Endodermal cell (in vitro differentiated cells): ENCODE data around the gene OGFOD1. TPM values are rescaled to one million over a fixed set of nuclear protein-coding genes. Genes with fewer than 3 reads are reported as not detected.

Experiments used
- DNase-seq: peaks from one replicate; pipeline ENCODE4 v3.0.0-alpha.2; 2017
- H3K27ac ChIP-seq: 2 replicates; pipeline ENCODE4 v1.5.1; 2013; ENCODE audit warnings: mild to moderate bottlenecking, low read depth, low read length, moderate library complexity
- H3K27me3 ChIP-seq: 2 replicates; pipeline ENCODE4 v1.6.1; 2013; ENCODE audit warnings: mild to moderate bottlenecking, low read length, moderate library complexity; ENCODE audit not compliant: insufficient read depth, control insufficient read depth, poor library complexity, severe bottlenecking
- H3K36me3 ChIP-seq: 2 replicates; pipeline ENCODE4 v1.7.0; 2013; ENCODE audit warnings: mild to moderate bottlenecking, low read length, moderate library complexity; ENCODE audit not compliant: control insufficient read depth, insufficient read depth
- H3K4me1 ChIP-seq: one replicate; pipeline ENCODE4 v1.7.0; 2013; ENCODE audit warnings: low read length; ENCODE audit not compliant: control insufficient read depth, insufficient read depth
- H3K4me3 ChIP-seq: 2 replicates; pipeline ENCODE4 v1.5.1; 2013; ENCODE audit warnings: mild to moderate bottlenecking, low read length, moderate library complexity
- H3K9ac ChIP-seq: 2 replicates; pipeline ENCODE4 v1.6.1; 2013; ENCODE audit warnings: mild to moderate bottlenecking, low read length, moderate library complexity; ENCODE audit not compliant: poor library complexity, severe bottlenecking; ENCODE audit errors: extremely low read depth
- H3K9me3 ChIP-seq: 2 replicates; pipeline ENCODE4 v1.6.1; 2013; ENCODE audit warnings: mild to moderate bottlenecking, low read length, moderate library complexity; ENCODE audit not compliant: control insufficient read depth
- H3K27ac Mint-ChIP-seq: 2 replicates; pipeline ENCODE4 v1.8.0; 2020; ENCODE audit warnings: mixed read lengths
- H3K27me3 Mint-ChIP-seq: 2 replicates; pipeline ENCODE4 v1.8.0; 2021; ENCODE audit warnings: mild to moderate bottlenecking, mixed read lengths; ENCODE audit not compliant: insufficient read depth
- H3K36me3 Mint-ChIP-seq: 2 replicates; pipeline ENCODE4 v1.8.0; 2020; ENCODE audit warnings: low read depth, mixed read lengths
- H3K4me1 Mint-ChIP-seq: 2 replicates; pipeline ENCODE4 v1.8.0; 2020; ENCODE audit warnings: mixed read lengths
- H3K4me3 Mint-ChIP-seq: 2 replicates; pipeline ENCODE4 v1.8.0; 2020; ENCODE audit warnings: mild to moderate bottlenecking, moderate library complexity, mixed read lengths
- H3K9me3 Mint-ChIP-seq: 2 replicates; pipeline ENCODE4 v1.8.0; 2020; ENCODE audit warnings: mild to moderate bottlenecking, mixed read lengths
- CTCF ChIP-seq: fragments of 200-600 bp; sonication (generic); conservative IDR thresholded peaks from 2 replicates; pipeline ENCODE4 v1.5.0; 2021; ENCODE audit warnings: antibody characterized with exemption, mild to moderate bottlenecking
- WGBS, 2 experiments: methylation state at CpG; one replicate each; pipeline versions ENCODE4 v1.1.5 to v1.1.7; 2013; ENCODE audit warnings: missing lambda C conversion rate in 2 of 2, mixed read lengths in 1 of 2; ENCODE audit not compliant: insufficient coverage in 1 of 2, insufficient read length in 1 of 2; 5-methylcytosine and 5-hydroxymethylcytosine counted together
- total RNA-seq, 2 donors: library from RNA; stranded (reverse); fragmentation: NEBNext Ultra II Directional in 1 of 2; extraction: Animal tissue kit (Norgen Biotek cat#: 25700) in 1 of 2; gene quantifications; 2 replicates in 1 of 2; 3 replicates in 1 of 2; pipeline ENCODE4 v1.2.1, GENCODE V29; 2021

Gene OGFOD1
- total RNA-seq, 2 donors from 2014 or later: 54.3 to 55.1 TPM

DNA sequence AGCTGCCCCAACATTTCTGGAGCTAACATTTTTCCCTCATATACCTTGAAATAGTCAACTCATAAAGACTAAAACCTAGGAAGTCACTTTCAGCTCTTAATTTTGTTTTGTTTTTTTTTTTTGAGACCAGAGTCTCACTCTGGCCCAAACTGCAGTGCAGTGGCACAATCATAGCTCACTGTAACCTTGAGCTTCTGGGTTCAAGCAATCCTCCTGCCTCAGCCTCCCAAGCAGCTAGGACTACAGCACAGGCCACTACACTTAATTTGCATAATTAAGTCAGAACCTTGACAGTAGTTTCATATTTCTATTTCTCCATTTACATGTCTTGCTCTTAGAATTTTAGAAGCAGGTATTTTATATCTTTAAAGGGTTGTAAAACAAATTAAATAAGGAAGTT is 30.7 kb upstream of the OGFOD1 start:
- Histone ChIP-seq H3K27me3 (no peaks in the 10 kb centered on the region), H3K4me3 (no peak overlapping the region), H3K9ac (no peak overlapping the region), H3K4me1 (peaks cover 10% of the 10 kb centered on the region), H3K36me3 (no peaks in the 10 kb centered on the region), H3K9me3 (no peaks in the 10 kb centered on the region), H3K27ac (no peak overlapping the region)
- peaks cover 2% of the 10 kb centered on the region for H3K36me3 Mint-ChIP-seq
- no peaks in the 10 kb centered on the region for H3K27me3 Mint-ChIP-seq
- H3K27ac Mint-ChIP-seq: no peak overlapping the region
- peaks cover 36% of the 10 kb centered on the region for H3K4me1 Mint-ChIP-seq
- H3K4me3 Mint-ChIP-seq: peak overlapping the region; percentile 7
- H3K9me3 Mint-ChIP-seq: no peaks in the 10 kb centered on the region
- DNase-seq: no peak
- no peak for TF ChIP-seq CTCF

DNA sequence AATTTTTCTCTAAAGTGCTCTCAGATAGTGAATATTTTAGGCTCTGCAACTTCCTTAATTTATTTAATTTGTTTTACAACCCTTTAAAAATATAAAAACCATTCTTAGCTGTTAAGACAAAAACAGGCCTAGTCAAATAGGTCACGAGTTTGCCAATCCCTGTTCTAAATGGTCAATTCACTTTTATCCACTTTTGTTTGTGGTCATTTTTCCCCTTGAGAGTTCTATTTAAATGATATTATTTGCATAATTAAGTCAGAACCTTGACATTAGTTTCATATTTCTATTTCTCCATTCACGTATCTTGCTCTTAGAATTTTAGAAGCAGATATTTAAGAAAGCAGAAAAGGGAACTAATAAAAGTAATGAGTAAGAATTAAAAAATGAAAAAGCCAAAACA is 30.0 kb upstream of the OGFOD1 start:
- H3K36me3 ChIP-seq: no peaks in the 10 kb centered on the region
- no peak for TF ChIP-seq CTCF
- H3K36me3 Mint-ChIP-seq: peaks cover 2% of the 10 kb centered on the region
- peaks cover 10% of the 10 kb centered on the region for H3K4me1 ChIP-seq
- no peaks in the 10 kb centered on the region for H3K27me3 ChIP-seq
- H3K4me3 ChIP-seq: no peak overlapping the region
- H3K9ac ChIP-seq: no peak overlapping the region
- no peaks in the 10 kb centered on the region for H3K9me3 ChIP-seq
- H3K4me1 Mint-ChIP-seq: peaks cover 36% of the 10 kb centered on the region
- 93 to 100% methylated on average over 1 of the region's 2 CpGs for WGBS, 2 experiments
- H3K27ac ChIP-seq: no peak overlapping the region
- H3K27ac Mint-ChIP-seq: no peak overlapping the region
- no peak overlapping the region for H3K4me3 Mint-ChIP-seq
- DNase-seq: no peak
- no peaks in the 10 kb centered on the region for H3K9me3 Mint-ChIP-seq
- no peaks in the 10 kb centered on the region for H3K27me3 Mint-ChIP-seq

DNA sequence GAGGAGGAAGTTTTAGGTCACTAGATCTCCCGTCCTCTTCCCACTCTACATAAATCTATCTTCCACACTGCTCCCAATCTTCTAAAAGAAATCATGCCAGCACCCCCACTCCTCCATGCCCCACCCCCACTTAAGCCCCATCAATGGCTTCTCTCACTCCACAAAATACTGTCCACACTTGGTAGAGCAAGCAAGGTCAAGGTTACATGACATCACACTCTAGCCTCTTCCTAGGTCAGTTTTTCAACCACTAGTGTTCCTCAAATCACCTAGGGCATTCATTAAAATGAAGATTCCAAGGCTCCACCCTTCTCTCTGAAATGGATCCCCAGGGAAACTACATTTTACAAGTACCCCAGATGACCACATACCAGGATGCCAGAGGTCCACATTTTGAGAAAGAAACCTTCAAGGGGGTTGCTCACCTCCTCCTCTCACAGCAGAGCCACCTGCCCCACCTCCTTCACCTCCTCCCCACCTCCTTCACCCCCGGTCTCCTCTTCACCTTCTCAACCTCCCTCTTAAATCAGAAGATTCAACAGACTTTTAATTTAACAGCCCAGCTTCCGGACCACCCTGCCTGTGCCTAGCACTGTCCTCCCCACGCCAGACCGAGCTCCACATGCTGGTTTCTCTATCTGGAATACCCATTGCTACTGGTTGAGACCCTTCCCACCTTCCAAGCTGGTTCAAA is 29.2 kb upstream of the OGFOD1 start:
- no peaks in the 10 kb centered on the region for H3K27me3 ChIP-seq
- peak overlapping the region; percentile 82 for H3K4me3 Mint-ChIP-seq
- H3K36me3 ChIP-seq: no peaks in the 10 kb centered on the region
- H3K9me3 ChIP-seq: no peaks in the 10 kb centered on the region
- no peak overlapping the region for H3K27ac ChIP-seq
- WGBS, 2 experiments: 83 to 94% methylated on average over 4 to 5 of the region's 5 CpGs
- peaks cover 10% of the 10 kb centered on the region for H3K4me1 ChIP-seq
- no peak for TF ChIP-seq CTCF
- H3K9me3 Mint-ChIP-seq: no peaks in the 10 kb centered on the region
- H3K4me1 Mint-ChIP-seq: peaks cover 36% of the 10 kb centered on the region
- H3K4me3 ChIP-seq: peak overlapping the region; percentile 90
- peak overlapping the region; percentile 23 for H3K27ac Mint-ChIP-seq
- no peak overlapping the region for H3K9ac ChIP-seq
- no peak for DNase-seq
- peaks cover 2% of the 10 kb centered on the region for H3K36me3 Mint-ChIP-seq
- H3K27me3 Mint-ChIP-seq: no peaks in the 10 kb centered on the region
